MG63 (cell line): ENCODE data around the gene POLR2L. TPM values are rescaled to one million over a fixed set of nuclear protein-coding genes. Genes with fewer than 3 reads are reported as not detected.

Experiments
- DNase-seq: peaks from one replicate; pipeline ENCODE4 v3.0.0-alpha.2; 2020
- H3K27me3 ChIP-seq: fragments of 250-450 bp; sonication (Bioruptor Pico); 2 replicates; pipeline ENCODE4 v1.5.1; 2020; ENCODE audit warnings: mild to moderate bottlenecking, moderate library complexity
- H3K36me3 ChIP-seq: fragments of 250-450 bp; sonication (Bioruptor Pico); 2 replicates; pipeline ENCODE4 v1.5.1; 2020; ENCODE audit warnings: mild to moderate bottlenecking, moderate library complexity
- H3K4me3 ChIP-seq: fragments of 250-450 bp; sonication (Bioruptor Pico); 2 replicates; pipeline ENCODE4 v1.5.1; 2020; ENCODE audit warnings: mild to moderate bottlenecking, moderate library complexity
- H3K9me3 ChIP-seq: fragments of 250-450 bp; sonication (Bioruptor Pico); 2 replicates; pipeline ENCODE4 v1.5.1; 2020; ENCODE audit warnings: mild to moderate bottlenecking, moderate library complexity
- total RNA-seq: library from RNA; depleted of rRNA; stranded (reverse); fragments of >200 nt; shearing (Covaris generic); gene quantifications from 2 replicates; pipeline ENCODE4 v1.2.3, GENCODE V29; 2014; ENCODE audit warnings: low replicate concordance

The POLR2L gene
- total RNA-seq, 1 experiment from 2014 or later: 190 TPM

DNA sequence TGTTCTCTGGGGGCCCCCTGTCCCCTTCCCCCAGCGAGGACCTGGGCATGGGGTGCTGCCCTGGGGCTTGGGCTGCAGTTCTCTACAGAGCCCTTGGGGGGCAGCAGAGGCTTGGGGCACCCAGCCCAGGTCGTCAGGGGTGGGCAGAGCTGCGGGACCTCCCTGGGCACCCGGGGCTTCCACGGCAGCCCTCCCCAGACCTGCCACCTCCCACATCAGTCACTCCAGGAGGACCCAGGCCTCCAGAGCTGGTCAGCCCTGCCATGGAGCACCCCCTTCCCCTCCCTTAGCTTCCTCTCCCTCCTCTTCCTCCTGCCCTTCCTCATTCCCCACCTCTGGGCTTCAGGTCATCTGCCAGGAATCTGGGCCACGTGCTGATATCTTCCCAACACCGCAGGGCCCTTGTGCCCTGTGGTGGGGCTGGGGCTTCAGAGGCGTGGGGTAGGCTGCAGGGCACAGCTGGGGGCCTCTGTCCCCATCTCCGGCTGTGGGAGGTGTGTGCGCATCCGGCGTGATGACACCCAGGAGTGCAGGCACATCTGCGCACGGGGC is 6.1 kb upstream of the POLR2L start:
- no peak for DNase-seq
- no peaks in the 10 kb centered on the region for H3K9me3 ChIP-seq
- H3K36me3 ChIP-seq: peaks cover 66% of the 10 kb centered on the region
- H3K27me3 ChIP-seq: no peaks in the 10 kb centered on the region
- no peak overlapping the region for H3K4me3 ChIP-seq

DNA sequence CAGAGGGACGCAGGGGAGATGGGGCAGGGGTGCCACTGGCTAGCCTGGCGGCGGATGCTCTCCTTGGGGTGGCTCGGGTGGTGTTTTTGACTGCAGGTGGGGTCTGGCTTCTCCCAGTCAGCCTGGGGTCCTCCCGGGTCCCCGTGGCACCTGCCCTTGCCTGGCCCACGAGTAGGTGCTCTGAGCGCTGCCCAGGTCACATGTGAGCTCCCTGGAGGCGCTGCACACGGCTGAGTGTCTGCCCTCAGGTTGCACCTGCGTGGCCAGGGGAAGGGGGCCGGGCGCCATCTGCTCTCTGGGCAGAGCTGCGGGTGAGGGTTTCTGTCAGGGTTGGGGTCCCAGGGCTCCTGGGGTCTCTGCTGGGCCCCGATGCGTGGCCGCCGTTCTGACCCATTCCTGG is 5.5 kb upstream of the POLR2L start:
- no peaks in the 10 kb centered on the region for H3K27me3 ChIP-seq
- H3K4me3 ChIP-seq: no peak overlapping the region
- no peak for DNase-seq
- H3K9me3 ChIP-seq: no peaks in the 10 kb centered on the region
- H3K36me3 ChIP-seq: peaks cover 66% of the 10 kb centered on the region

DNA sequence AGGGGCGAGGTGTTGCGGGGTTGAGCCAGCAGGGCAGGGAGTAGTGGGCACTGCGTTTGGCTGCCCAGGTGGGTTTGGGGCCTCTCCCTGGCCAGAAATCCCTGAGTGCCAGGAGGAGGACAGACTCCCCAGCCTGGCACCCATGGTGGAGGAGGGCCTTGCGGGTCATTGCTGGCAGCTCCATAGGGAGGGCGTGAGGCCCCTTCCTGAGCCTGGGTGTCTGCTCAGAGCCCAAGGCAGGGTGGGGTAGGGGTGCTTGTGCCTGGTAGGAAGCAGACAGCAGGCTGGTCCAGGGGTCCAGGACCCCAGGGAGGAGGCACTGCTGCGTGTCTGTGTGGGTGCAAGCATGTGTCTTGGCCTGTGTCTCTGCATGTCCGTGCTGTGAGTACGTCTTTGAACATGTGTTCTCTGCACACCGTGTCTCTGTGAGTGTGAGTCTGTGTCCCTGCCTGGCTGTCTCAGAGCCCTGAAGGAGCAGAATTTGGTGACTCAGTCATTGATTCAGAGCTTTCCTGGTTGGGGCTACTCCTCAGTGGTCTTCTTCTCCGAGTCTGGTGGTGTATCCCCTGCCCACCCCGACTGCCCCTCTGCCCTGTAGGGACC is 4.3 kb upstream of the POLR2L start:
- no peak for DNase-seq
- Histone ChIP-seq H3K4me3 (no peak overlapping the region), H3K36me3 (peaks cover 59% of the 10 kb centered on the region), H3K9me3 (no peaks in the 10 kb centered on the region), H3K27me3 (no peaks in the 10 kb centered on the region)

DNA sequence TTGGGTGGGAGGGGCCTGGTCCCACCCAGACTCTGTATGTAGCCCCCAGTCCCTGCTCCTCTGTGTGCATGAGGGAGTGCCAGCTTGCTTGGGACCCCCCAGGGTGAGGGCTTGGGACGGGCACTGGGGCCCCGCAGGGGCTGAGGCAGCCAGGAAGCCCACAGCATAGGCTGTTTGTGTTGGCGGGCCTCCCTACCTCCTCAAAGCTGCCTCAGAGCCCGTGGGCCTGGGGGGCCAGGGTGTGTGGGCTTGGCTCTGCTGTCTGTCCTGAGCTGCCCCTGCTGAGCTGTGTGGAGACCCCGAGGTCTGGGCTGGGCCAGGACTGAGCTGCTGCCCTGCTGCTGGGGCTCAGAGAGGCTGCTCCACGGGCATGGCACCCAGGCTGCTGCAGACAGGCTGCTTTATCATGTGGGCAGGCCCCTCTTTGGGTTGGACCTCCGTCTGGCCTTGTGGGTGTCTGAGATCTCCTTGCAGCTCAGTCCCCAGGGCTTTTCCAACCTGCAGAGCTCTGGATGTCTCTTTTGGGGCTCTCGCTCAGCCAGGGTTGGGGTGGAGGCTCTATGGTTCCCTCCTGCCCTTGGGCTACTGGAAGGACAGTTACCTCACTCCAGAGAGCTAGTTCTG is 3.7 kb upstream of the POLR2L start:
- no peaks in the 10 kb centered on the region for H3K9me3 ChIP-seq
- H3K4me3 ChIP-seq: peak overlapping the region; percentile 98
- peak; percentile 78 for DNase-seq

DNA sequence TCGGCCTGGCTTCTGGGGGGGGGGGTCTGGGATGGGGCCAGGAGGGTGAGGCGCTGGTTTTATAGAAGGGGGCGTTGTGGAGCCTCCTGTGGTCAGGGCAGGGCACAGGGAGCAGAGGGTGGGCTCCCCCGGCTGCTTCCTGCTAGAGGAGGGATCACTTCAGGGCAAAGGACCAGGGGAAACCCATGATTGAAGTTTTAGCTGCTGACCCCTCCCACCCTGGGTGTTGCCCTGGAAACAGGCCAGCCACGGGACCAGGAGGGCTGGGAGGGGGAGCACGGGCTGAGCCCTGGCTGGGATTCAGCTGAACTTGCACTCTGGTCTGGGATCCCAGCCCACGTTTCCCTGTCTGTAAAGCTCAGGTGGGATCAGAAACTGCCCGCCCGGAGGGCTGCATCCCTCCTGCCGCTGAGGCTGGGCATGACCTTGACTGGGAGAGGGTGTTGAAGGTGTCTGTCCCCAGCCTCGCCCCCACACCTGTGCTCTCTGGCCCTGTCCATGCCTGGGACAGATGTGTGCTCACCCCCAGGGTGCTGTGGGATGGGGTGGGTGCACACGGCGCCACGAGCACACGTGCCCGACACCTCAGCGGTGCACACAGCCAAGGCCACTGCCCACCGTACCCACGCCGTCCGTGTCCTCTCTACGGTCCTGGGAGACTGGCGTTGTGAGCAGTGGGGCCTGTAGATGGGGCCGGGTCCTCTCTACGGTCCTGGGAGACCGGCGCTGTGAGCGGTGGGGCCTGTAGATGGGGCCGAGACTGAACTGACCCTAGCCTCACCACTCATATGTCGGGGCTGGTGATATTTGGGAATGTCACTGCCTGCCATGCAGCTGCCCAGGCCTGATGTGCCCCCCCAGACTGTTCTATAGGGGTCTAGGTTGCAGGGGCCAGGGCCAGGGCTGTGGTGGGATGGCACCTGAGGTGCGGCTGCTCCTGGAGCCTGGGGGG is 2.6 kb upstream of the POLR2L start:
- no peaks in the 10 kb centered on the region for H3K9me3 ChIP-seq
- H3K27me3 ChIP-seq: no peaks in the 10 kb centered on the region
- peak overlapping the region; percentile 98 for H3K4me3 ChIP-seq
- H3K36me3 ChIP-seq: peaks cover 62% of the 10 kb centered on the region
- DNase-seq: peak; percentile 99

More for the DNA sequence above, 3.7 kb upstream of the POLR2L start:
- H3K27me3 ChIP-seq: no peaks in the 10 kb centered on the region
- H3K36me3 ChIP-seq: peaks cover 61% of the 10 kb centered on the region

DNA sequence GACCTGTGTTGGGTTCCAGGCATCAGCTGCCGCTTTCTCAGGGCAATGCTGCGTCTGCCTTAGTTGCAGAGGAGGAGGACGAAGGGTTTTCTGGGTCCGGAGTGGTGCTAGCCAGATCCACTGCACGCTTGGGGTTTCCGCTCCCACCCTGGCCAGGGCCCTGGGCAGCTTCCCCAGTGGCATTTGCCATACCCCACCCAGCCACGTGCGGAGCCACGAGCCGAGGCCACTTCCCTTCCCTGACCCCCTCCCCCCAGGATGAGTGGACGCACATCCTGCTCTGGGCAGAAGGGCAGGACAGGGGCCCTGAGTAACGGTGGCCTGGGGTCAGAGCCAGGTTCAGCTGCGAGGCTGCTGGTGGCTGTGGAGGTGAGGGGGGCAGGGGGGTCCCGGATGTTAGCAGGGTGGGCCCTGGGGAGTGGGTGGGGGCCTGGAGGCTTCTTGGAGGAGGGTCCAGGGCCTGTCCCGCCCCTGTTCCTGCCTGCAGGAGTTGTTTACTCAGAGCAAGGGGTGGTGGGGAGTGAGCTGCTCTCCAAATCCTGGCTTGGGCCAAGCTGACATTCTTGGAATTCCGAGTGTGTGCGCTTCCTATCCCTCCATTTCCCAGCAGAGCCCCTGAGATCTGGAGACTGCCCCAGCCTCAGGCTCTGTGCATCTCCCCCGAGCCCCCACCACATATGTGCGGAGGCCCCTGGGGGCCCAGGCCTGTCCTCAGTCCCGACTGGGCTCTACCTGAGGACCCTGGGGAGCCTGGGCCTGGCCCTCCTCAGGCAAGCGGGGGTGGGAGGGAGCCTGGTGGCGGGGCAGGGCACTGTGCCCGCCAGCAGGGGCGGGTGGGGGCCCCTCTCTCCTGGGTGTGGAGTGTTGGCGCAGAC is 1.7 kb upstream of the POLR2L start:
- Histone ChIP-seq H3K4me3 (peak overlapping the region; percentile 98), H3K36me3 (peaks cover 69% of the 10 kb centered on the region)

DNA sequence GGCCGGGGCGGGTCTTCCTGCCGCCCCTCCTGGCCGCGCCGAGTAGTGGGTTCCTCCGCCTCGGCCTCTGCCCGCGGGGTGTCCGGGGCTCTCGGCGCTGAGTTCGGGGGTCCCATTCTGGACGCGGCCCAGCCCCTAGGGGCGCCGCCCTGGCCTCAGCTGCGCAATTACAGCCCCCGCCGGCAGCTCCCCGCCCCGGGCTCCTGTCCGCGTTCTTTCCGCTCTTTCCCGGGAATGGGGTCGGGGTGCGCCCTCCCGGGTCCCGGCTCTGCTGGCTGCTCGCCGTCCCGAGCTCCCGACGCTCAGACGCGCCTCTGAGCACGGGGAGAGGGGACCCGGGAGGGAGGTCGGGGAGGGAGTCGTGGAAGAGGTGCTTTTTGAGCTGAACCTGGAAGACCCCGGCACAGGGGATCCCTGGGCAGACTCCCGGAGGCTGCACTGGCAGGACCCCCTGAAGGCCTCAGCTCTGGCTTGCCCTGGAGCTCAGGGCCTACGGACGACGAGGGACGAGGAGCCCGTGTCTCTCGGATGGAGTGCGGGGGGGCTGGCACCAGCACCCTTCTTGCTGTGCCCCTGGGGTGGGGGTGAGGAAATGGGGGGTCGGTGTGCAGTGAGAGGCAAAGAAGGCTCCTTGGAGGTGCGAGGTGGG is 881 bp upstream of the POLR2L start:
- H3K27me3 ChIP-seq: no peaks in the 10 kb centered on the region
- H3K4me3 ChIP-seq: peak overlapping the region; percentile 98
- peak; percentile 53 for DNase-seq
- no peaks in the 10 kb centered on the region for H3K9me3 ChIP-seq
- peaks cover 67% of the 10 kb centered on the region for H3K36me3 ChIP-seq

More for the DNA sequence above, 1.7 kb upstream of the POLR2L start:
- H3K27me3 ChIP-seq: no peaks in the 10 kb centered on the region
- H3K9me3 ChIP-seq: no peaks in the 10 kb centered on the region
- peak; percentile 100 for DNase-seq

DNA sequence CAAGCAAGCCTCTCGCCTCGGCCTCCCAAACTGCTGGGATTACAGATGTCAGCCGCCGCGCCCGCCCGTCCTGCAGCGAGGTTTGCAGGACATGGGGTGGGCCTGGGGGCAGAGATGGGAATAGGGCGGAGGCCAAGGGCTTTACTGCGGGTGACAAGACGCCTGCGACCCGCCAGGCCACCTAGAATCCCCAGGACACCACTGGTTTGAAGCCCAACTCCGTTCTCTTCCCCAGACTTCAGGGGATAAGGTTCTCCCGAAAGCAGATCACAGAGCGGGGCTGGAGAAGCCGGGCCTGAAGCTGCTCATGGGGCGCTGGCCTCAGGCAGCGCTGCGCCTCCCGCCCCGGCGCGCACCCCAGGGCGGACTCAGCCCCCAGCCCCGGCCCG is 354 bp downstream of the POLR2L start:
- H3K9me3 ChIP-seq: no peaks in the 10 kb centered on the region
- DNase-seq: no peak
- H3K27me3 ChIP-seq: no peaks in the 10 kb centered on the region
- peaks cover 71% of the 10 kb centered on the region for H3K36me3 ChIP-seq
- H3K4me3 ChIP-seq: peak overlapping the region; percentile 98

DNA sequence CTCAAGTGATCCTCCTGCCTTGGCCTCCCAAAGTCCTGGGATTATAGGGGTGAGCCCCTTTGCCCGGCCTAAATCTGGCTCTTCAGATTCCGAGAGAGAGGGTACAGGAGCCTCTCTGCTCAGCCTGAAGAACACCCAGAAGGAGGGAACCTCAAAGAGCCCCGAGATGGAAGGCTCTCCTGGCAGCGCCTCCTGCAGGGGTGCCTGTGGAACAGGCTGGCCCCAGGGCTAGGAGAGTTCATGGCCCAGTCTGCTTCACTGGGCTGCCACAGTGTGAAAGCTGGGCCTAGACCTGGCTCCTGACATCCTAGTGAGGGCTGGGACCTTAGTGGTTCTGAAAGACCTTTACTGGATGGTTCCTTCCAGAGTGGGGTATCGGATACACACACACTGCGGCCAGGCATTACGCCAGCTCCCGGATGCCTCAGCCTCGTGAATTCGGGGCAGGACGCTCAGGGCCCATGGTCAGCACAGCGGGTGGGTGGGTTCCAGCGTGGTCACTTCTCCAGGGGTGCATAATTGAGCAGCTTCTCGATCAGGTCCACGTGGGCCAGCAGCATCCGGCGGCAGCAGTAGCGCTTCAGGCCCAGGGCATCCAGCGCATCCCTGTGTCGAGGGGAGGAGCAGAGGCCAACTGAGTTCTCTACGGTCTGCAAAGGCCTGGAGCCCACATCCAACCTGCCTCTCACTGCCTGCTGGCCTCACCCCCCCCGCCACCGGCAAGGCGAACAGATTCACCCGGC is 2.3 kb downstream of the POLR2L start:
- Histone ChIP-seq H3K4me3 (peak overlapping the region; percentile 98), H3K36me3 (peaks cover 69% of the 10 kb centered on the region), H3K9me3 (no peaks in the 10 kb centered on the region), H3K27me3 (no peaks in the 10 kb centered on the region)
- DNase-seq: peak; percentile 58

DNA sequence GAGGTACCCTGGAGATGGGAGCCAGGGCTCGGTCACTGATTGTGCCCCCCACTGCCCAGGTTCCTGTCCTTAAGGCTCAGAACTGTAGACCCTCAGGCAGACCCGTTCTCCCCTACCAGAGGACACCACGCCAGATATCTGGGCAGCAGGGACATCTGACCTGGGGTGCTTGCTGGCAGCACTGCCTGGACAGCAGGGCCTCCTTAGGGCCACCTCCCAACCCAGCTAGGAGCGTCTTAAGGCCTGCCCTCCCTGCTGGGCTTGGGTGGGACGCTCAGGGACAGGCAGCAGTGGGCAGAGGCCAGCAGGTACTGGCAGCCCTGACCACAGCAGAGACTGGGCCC is 3.1 kb downstream of the POLR2L start:
- Histone ChIP-seq H3K4me3 (no peak overlapping the region), H3K27me3 (no peaks in the 10 kb centered on the region), H3K36me3 (peaks cover 72% of the 10 kb centered on the region), H3K9me3 (no peaks in the 10 kb centered on the region)
- no peak for DNase-seq

DNA sequence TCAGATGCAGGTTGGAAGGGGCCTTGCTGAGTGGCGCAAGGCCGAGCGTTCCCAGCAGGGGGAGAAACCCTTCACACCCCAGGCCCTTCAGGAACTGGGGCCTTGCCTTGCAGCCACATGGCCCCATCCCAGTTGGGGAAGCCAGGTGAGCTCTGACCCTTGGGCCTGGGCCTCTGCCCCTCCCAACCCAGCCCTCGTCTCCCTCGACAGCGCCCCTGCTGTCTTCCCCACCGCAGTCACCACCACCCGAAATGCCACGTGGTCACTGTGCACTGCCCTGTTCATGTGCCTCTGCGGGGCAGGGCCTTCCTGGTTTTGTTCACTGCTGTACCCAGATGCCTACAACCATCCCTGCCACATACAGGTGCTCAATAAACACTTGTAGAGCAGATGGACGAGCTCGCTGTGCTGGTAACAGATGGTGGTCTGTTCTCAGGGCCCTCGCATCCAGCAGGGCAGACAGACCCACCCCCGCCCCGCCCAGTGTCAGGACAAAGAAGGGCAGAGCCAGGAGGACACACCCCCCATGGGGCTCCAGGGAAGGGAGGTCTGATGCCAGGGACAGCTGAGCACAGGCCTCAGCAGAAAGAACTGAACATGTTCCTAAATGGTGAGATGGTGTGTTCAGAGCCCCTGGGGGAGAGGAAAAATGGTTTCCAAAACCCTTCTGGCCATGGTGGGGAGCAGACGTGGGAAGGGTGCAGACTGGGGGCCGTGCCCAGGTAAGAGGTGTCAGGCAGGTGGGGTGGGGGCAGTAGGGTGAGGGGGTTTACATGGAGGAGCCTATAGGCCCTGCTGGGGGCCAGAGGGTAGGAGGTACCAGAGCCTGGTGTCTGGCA is 3.7 kb downstream of the POLR2L start:
- DNase-seq: peak; percentile 55
- Histone ChIP-seq H3K9me3 (no peaks in the 10 kb centered on the region), H3K4me3 (no peak overlapping the region), H3K36me3 (peaks cover 78% of the 10 kb centered on the region), H3K27me3 (no peaks in the 10 kb centered on the region)

DNA sequence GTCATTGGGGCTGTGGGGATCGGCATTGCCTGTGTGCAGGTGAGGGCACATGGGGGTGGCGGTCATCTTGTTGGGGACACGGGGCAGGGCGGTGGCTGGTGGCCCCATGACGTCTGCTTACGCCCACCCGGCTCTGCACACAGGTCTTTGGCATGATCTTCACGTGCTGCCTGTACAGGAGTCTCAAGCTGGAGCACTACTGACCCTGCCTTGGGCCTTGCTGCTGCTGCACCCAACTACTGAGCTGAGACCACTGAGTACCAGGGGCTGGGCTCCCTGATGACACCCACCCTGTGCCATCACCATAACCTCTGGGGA is 4.4 kb downstream of the POLR2L start:
- no peaks in the 10 kb centered on the region for H3K9me3 ChIP-seq
- H3K27me3 ChIP-seq: no peaks in the 10 kb centered on the region
- DNase-seq: no peak
- H3K36me3 ChIP-seq: peaks cover 75% of the 10 kb centered on the region
- H3K4me3 ChIP-seq: no peak overlapping the region

DNA sequence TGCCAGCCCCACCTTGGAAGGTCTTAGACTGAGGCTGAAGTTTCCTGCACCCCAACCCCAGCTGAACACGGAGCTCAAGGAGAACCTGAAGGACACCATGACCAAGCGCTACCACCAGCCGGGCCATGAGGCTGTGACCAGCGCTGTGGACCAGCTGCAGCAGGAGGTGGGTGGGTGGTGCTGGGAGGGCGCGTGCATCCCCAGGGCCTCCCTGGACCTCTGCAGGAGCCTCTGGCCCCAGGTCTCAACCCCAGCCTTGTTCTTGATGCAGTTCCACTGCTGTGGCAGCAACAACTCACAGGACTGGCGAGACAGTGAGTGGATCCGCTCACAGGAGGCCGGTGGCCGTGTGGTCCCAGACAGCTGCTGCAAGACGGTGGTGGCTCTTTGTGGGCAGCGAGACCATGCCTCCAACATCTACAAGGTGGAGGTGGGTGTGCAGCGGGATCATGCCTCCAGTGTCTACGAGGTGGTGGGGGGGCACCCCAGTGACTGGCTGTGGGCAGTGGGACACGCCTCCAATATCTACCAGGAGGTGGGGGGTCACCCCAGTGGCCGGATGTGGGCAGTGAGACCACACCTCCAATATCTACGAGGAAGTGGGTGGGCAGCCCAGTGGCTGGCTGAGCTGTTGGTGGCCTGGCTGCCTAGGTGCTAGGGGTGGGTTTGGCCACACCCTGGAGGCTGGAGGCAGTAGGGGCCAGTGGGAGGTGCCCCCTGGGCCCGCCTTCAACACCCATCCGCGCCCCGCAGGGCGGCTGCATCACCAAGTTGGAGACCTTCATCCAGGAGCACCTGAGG is 4.9 kb downstream of the POLR2L start:
- Histone ChIP-seq H3K36me3 (peaks cover 75% of the 10 kb centered on the region), H3K27me3 (no peaks in the 10 kb centered on the region), H3K4me3 (no peak overlapping the region), H3K9me3 (no peaks in the 10 kb centered on the region)
- no peak for DNase-seq

DNA sequence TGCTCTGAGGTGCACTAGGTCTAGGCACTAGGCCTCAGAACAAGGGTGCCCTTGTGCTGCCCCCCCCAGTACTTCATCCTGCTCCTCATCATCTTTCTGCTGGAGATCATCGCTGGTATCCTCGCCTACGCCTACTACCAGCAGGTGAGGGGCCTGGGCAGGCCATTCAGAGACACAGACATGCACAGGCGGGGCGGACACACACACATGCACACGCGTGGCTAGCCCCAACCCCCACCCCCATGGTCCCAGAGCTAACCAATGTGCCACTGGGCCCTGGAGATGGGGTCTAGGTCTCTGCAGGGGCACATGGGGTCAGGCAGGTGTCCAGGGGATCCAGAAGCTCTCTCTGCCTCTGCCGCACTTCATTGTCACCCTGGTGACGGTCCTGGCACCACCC is 5.6 kb downstream of the POLR2L start:
- H3K9me3 ChIP-seq: no peaks in the 10 kb centered on the region
- no peaks in the 10 kb centered on the region for H3K27me3 ChIP-seq
- no peak for DNase-seq
- peaks cover 71% of the 10 kb centered on the region for H3K36me3 ChIP-seq
- no peak overlapping the region for H3K4me3 ChIP-seq
